WTC11 (cell line): ENCODE data around the gene SETDB1.

ENCODE experiments used
- CBFB ChIP-seq: sonication (generic); formaldehyde crosslinking; IDR thresholded peaks from 2 replicates; pipeline ENCODE4 v1.8.1; 2022; ENCODE audit warnings: mild to moderate bottlenecking, low read depth, missing genetic modification reagents
- CREM ChIP-seq: sonication (generic); formaldehyde crosslinking; IDR thresholded peaks from 2 replicates; pipeline ENCODE4 v1.8.1; 2022; ENCODE audit warnings: mild to moderate bottlenecking, missing genetic modification reagents, moderate library complexity
- GRHL2 ChIP-seq: fragments of 250-450 bp; sonication (Bioruptor Pico); IDR thresholded peaks from 2 replicates; pipeline ENCODE4 v1.8.0; 2022; ENCODE audit warnings: mild to moderate bottlenecking, moderate library complexity; ENCODE audit not compliant: insufficient replicate concordance, severe bottlenecking
- IRF2 ChIP-seq: sonication (generic); formaldehyde crosslinking; IDR thresholded peaks from 2 replicates; pipeline ENCODE4 v1.8.0; 2022; ENCODE audit warnings: low read depth, missing genetic modification reagents, borderline replicate concordance
- KAT7 ChIP-seq: sonication (generic); formaldehyde crosslinking; IDR thresholded peaks from 2 replicates; pipeline ENCODE4 v1.8.1; 2023; ENCODE audit warnings: missing genetic modification reagents, mild to moderate bottlenecking, borderline replicate concordance
- NFYB ChIP-seq: sonication (generic); formaldehyde crosslinking; conservative IDR thresholded peaks from 2 replicates; pipeline ENCODE4 v1.8.0; 2022; ENCODE audit warnings: low read depth, missing genetic modification reagents
- SMAD4 ChIP-seq: sonication (generic); formaldehyde crosslinking; IDR thresholded peaks from 2 replicates; pipeline ENCODE4 v1.8.0; 2022; ENCODE audit warnings: mild to moderate bottlenecking, missing genetic modification reagents
- TEAD4 ChIP-seq: sonication (generic); formaldehyde crosslinking; IDR thresholded peaks from 2 replicates; pipeline ENCODE4 v1.8.0; 2022; ENCODE audit warnings: mild to moderate bottlenecking, missing genetic modification reagents
- TF ChIP-seq, protein P1 (sequence below): fragments of 200-600 bp; IDR thresholded peaks from 2 replicates; pipeline ENCODE4 v1.8.0; 2022; ENCODE audit warnings: antibody characterized with exemption
- TF ChIP-seq, protein P2 (sequence below): sonication (generic); formaldehyde crosslinking; IDR thresholded peaks from 2 replicates; pipeline ENCODE4 v1.8.1; 2022; ENCODE audit warnings: mild to moderate bottlenecking, missing genetic modification reagents, moderate library complexity, borderline replicate concordance
- TF ChIP-seq, protein P3 (sequence below): sonication (generic); formaldehyde crosslinking; IDR thresholded peaks from 2 replicates; pipeline ENCODE4 v1.8.0; 2022; ENCODE audit warnings: mild to moderate bottlenecking, missing genetic modification reagents
- TF ChIP-seq, protein P4 (sequence below): sonication (generic); formaldehyde crosslinking; IDR thresholded peaks from 2 replicates; pipeline ENCODE4 v1.8.1; 2022; ENCODE audit warnings: low read depth, missing genetic modification reagents, borderline replicate concordance
- TF ChIP-seq, protein P5 (sequence below): sonication (generic); formaldehyde crosslinking; IDR thresholded peaks from 2 replicates; pipeline ENCODE4 v1.8.1; 2023; ENCODE audit warnings: mild to moderate bottlenecking, missing genetic modification reagents, moderate library complexity

DNA sequence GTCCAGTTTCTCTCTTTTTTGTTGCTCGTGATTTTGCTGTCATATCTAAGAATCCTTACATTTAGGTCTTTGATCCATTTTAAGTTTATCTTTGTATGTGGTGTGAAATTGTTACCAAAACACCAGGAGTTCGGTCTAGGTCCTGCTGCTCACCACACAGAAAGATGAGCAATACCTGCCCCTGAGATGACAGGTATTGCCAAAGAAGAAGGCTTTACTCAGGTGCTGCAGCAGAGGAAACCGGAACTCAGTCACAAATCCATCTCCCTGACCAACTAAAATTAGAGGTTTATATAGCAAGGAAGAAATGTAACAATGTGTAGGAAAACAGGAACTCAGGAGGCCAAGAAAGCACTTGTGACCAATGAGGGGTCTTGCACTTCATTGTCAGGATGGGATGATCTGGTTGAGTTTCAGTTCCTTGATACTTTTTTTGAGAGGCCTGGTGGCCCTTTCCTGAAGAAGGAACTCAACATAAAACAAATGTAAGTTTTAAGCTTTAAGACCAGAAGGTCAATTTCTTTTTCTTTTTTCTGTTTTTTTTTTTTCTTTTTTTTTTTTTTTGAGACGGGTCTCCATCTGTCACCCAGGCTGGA is 16.5 kb upstream of the SETDB1 start:
- TF ChIP-seq KAT7 (no peak), CREM (CRISPR knock-in tag) (no peak), CBFB (no peak), NFYB (no peak), IRF2 (CRISPR knock-in tag) (no peak), SMAD4 (CRISPR knock-in tag) (no peak), GRHL2 (CRISPR knock-in tag) (no peak), TEAD4 (CRISPR knock-in tag) (no peak)
- TF ChIP-seq, protein P1, sequence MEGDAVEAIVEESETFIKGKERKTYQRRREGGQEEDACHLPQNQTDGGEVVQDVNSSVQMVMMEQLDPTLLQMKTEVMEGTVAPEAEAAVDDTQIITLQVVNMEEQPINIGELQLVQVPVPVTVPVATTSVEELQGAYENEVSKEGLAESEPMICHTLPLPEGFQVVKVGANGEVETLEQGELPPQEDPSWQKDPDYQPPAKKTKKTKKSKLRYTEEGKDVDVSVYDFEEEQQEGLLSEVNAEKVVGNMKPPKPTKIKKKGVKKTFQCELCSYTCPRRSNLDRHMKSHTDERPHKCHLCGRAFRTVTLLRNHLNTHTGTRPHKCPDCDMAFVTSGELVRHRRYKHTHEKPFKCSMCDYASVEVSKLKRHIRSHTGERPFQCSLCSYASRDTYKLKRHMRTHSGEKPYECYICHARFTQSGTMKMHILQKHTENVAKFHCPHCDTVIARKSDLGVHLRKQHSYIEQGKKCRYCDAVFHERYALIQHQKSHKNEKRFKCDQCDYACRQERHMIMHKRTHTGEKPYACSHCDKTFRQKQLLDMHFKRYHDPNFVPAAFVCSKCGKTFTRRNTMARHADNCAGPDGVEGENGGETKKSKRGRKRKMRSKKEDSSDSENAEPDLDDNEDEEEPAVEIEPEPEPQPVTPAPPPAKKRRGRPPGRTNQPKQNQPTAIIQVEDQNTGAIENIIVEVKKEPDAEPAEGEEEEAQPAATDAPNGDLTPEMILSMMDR: no peak
- TF ChIP-seq, protein P2, sequence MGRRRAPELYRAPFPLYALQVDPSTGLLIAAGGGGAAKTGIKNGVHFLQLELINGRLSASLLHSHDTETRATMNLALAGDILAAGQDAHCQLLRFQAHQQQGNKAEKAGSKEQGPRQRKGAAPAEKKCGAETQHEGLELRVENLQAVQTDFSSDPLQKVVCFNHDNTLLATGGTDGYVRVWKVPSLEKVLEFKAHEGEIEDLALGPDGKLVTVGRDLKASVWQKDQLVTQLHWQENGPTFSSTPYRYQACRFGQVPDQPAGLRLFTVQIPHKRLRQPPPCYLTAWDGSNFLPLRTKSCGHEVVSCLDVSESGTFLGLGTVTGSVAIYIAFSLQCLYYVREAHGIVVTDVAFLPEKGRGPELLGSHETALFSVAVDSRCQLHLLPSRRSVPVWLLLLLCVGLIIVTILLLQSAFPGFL (CRISPR knock-in tag): no peak
- TF ChIP-seq, protein P3, sequence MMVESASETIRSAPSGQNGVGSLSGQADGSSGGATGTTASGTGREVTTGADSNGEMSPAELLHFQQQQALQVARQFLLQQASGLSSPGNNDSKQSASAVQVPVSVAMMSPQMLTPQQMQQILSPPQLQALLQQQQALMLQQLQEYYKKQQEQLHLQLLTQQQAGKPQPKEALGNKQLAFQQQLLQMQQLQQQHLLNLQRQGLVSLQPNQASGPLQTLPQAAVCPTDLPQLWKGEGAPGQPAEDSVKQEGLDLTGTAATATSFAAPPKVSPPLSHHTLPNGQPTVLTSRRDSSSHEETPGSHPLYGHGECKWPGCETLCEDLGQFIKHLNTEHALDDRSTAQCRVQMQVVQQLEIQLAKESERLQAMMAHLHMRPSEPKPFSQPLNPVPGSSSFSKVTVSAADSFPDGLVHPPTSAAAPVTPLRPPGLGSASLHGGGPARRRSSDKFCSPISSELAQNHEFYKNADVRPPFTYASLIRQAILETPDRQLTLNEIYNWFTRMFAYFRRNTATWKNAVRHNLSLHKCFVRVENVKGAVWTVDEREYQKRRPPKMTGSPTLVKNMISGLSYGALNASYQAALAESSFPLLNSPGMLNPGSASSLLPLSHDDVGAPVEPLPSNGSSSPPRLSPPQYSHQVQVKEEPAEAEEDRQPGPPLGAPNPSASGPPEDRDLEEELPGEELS (CRISPR knock-in tag): no peak
- TF ChIP-seq, protein P4, sequence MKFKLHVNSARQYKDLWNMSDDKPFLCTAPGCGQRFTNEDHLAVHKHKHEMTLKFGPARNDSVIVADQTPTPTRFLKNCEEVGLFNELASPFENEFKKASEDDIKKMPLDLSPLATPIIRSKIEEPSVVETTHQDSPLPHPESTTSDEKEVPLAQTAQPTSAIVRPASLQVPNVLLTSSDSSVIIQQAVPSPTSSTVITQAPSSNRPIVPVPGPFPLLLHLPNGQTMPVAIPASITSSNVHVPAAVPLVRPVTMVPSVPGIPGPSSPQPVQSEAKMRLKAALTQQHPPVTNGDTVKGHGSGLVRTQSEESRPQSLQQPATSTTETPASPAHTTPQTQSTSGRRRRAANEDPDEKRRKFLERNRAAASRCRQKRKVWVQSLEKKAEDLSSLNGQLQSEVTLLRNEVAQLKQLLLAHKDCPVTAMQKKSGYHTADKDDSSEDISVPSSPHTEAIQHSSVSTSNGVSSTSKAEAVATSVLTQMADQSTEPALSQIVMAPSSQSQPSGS (CRISPR knock-in tag): no peak
- TF ChIP-seq, protein P5, sequence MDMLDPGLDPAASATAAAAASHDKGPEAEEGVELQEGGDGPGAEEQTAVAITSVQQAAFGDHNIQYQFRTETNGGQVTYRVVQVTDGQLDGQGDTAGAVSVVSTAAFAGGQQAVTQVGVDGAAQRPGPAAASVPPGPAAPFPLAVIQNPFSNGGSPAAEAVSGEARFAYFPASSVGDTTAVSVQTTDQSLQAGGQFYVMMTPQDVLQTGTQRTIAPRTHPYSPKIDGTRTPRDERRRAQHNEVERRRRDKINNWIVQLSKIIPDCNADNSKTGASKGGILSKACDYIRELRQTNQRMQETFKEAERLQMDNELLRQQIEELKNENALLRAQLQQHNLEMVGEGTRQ (CRISPR knock-in tag): no peak
